GM18858 (cell line): ENCODE results near the gene HPX.

Source experiments
- ATAC-seq: cut with Tn5 transposase; IDR thresholded peaks from one replicate; pipeline ENCODE4 v1.9.1; 2021; ENCODE audit not compliant: unreplicated experiment

The HPX gene

DNA sequence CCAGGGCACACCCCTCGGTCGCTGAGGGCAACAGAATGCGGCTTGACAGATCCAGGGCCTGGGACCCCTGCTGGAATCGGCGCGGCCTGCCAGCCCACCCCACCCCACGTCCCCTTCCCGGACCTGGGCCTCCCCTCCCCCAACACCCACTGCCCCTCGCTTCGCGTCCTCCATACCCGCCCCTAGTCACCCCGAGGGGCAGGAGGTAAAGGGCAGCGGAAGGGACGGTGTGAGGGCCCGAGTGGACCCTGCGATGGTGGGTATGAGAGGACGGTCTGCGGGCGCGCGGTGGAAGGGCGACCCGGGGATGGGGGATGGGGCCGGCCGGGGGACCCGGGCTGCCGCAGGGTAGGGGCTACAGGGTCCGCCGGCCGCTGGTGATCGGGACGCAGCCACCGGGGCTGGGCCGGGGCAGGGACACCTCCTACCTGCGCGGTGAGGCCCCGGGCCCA is 22.2 kb downstream of the HPX start:
- ATAC-seq = no peak

DNA sequence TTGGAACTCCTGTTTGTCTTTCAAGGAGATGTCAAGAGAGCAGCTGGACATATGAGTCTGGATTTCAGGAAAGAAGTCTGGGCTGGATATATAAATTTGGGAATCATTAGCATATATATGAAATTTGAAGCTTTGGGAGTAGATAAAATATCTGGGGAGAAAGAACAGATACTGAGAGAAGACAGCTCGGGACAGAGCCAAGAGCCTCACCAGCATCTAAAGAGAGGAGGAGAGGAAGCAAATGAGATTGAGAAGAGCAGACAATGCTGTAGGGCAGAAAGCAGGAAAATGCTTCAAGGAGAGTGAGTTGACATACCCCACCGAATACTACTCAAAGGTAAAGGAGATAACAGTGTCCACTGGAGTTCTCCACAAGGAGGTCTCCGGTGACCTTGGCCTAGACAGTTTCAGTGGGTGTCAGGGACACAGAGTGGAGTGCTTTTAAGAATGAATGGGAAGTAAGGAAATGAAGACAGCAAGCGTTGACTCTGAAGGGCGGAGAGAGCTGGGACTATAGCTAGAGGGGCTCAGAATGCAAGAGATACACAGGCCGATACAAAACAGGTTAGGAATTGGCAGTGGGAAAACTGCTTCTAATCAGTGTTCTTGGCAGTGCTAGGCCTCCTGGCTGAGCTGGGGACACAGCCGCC is 22.8 kb downstream of the HPX start:
- no peak for ATAC-seq

DNA sequence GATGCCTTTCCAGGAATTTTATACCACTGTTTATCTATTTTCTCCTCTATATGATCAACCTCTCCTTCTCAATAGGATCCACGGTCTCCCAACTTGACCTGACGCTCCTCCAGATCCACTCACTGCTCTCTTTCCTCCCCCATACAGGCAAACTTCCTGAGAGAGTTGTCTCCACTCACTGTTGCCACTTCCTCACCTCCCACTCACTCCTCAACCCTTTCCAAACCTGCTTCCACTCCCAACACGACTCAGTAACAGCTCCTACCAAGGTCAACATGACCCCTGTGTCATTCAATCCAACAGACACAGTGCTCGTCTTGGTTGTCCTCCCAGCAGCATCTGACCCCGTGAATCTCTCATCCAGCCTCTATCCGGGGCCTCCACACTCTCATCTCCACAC is 25.0 kb downstream of the HPX start:
- ATAC-seq = no peak

DNA sequence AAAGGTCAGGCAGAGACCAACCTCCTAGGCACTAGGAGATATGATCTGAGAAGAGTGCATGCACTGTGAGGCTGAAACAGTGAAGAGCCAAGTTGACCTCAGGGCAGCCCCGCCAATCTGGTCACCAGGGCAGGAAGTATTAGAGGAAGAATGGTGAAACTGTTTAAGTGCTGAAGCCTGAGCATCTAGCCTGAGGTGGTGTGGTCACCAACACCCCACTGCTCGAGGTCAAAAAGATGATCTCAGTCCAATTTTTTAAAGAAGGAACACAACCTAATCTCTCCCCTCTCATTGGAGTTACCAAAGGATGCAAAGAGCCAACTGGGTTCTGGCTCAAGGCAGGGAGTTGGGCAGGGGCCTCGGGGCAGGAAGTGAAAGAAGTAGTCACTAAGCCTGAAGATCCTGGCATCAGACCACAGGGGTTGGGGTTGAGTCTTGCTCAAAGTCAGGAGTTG is 25.9 kb downstream of the HPX start:
- no peak for ATAC-seq

DNA sequence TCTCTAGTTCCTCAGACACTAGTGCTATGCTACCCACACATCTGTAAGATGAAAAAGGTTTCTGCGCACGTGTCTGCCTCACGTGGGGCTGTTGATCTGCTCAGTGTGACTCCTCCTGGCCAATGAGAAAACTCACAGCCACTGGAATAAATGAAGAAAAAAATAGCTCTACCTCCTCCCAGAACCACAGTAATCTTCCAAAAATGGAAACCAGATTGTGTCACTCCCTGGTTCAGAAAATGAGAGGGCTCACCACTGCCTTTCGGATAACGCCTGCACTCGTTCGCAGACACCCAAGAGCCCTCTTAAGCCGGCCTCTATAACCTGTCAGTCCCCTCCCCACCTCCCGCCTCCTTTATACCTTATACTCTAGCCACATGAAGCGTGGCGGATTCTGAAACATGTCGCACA is 27.0 kb downstream of the HPX start:
- no peak for ATAC-seq

DNA sequence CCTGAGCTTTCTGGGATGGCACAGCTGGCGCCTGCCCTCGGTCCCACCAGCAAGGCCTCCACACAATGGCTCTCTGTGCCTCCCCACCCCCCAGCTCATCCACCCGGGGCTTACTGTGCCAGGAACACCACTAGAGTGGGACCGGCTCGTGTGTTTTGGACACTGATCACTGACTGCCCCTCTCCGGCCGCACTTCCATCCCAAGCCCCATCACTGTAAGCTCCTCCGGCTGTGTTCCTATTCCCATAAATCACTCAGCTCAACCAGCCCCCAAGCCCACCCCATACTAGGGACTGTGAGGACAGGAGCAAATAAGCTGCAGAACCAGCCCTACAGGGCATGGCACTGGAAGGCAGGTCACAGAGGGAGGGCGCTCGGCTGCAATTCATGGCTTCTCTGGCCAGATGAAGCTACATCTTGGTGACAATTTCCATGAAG is 29.2 kb downstream of the HPX start:
- ATAC-seq = no peak

DNA sequence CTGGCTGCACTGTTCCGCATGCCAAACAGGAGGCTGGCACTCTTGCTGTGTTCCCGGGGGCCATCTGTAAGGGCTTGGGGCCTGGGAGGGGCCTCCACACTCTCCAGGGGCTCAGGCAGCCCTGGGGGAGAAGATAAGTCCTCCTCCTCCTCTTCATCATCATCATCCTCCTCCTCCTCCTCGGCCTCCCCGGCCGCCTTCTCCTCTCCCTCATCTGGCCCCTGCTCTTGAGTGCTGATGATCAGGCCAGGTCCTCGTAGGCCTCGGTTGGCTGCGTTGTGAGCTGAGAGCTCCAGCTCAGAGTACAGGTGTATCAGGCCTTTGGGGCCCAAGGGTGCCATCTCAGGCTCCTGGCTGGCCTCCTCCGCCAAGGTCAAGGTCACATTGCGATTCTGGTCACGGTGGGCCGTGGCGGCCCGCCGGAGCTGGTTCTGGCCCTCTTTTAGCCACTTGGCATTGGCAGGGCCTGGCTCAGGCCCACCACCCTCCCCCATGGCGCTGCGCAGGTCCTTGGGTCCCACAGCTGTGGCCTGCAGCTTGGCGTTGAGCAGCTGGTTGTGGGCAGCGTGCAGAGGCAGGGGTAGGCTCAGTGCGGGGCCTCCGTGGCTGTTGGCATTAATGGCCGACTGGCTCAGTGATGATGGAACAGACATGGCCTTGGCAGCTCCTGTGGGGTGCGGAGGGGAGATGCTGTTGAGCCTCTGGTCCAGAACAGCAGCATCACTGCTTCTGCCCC is 29.9 kb downstream of the HPX start:
- ATAC-seq = no peak

DNA sequence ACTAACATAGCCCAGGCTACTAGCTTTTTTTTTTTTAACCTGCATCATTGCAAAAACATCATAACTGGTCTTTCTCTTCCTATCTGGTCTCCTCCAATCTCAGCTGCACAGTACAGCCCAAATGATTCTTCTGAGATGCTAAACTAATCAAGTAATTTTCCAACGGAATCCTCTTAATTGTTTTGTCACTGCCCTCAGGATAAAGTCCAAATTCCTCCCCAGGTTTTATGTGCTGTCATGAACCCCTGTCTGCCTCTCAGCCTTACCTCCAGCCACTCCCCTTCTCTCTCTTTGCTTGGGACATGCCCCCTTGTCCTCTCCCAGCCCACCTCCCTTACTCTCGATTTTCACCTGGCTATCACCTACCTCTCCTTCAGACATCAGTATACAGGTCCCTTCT is 34.4 kb downstream of the HPX start:
- ATAC-seq = no peak

DNA sequence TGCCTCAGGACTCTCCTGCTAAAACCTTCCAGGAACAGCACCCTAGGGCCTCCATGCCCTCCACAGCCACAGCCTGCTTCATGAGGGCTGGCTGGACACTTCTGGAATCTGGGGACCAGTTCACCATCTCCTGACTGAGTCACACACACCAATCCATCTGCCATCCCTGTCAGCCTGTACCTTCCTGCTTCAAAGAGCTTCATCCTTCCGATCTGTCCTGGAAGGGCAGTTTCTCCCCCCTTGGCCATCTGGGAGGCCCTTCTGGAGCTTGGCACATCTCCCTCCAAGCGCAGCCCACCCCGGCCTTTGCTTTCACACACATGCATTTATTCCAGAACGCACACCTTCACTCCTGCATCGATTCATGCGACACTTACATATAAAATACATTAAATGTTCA is 34.9 kb downstream of the HPX start:
- no peak for ATAC-seq

DNA sequence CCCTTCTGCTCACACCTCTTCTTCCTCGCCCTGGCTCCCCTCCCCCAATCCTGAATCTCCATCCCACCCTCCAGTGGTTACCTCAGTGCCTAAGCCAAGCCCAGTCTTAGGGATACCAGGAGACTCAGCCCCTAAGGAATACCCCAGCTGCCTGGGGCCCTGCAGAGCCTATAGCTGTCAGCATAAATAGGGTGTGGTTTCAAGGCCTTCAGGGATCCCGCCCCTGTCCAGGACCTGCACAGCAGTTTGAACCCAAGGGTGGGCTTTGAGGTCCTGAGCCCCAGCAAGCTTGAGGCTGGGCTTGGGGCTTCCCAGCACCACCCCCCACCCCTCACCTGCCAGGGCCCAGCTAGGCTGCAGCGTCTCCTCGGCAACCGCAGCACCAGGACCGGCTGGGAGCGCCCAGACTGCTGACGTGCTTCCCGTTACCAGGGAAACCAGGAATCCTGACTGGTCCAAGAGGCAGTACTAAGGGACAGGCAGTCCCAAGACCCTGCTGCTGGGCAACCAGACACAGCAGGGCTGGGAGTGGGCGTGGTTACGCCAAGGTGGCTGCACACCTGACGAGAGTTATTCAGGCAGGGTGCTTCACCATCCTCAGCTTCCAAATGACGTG is 35.6 kb downstream of the HPX start:
- no peak for ATAC-seq

DNA sequence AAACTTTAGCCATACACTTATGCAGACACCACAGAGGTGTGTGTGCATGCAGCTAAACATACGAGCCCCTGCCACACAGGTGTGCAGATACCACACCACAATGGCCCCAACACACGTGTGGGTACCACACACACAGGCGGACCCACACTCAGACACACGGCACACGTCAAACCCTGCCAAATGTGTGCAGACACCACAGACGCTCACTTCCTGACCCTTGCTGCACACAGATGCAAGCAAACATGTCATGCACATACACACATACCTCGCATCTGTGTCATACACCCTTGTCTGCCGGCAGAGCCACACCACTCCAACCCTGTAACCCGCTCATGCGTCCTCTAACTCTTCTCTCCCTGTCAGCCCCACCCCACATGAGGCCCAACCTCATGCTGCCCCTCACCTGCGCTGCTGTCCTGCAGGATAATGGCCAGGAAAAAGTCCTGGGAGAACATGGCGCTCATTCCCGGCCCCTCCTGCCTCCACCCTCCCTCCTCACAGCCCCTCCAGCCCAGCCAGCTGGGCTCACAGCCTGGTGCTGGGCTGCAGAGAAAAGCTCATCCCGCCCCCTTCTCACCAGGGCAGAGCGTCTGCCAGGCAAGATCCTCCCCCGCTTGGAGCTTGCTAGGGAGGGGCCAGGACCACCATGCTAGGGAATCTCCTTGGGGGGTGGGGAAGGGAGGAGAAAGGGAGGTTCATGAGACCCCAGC is 36.3 kb downstream of the HPX start:
- ATAC-seq = no peak

DNA sequence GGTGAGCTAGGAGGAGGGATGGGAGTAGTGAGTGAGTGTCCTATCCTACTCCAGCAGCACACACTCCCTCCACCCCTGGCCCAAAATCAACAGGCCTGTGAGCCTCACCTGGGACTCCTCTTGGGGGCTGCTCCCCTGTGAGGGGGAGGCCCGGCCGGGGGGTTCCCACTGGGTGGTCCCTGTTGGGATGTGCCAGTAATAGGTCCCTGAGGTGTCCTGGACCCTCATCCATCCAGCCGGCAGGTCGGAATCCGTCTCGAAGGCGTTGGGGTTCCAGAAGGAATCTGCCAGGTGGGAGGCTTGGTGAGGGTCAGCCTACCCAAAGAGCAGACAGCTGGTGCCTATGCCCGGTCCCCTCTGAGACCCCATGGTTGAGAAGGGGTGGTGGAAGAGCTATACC is 37.2 kb downstream of the HPX start:
- ATAC-seq = no peak

DNA sequence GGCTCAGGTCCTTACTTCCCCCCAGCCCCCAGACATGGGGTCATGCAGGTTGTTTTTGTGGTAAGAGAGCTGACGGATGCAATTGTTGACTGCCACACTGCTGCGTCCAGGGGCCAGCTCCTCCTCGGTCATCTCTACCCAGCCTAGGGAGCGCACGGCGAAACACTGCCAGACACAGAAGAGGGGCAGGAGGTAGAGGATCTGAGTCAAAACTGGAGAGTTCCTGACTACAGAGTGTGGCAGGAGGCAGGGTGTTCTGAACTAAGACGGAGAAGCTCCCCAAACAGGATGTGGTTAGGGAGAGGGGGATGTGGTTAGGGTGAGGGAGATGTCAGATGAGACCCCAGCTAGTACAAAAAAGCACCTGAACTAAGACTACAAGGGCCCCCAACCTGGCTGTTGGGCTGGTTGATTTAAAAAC is 38.2 kb downstream of the HPX start:
- ATAC-seq = peak; percentile 96

DNA sequence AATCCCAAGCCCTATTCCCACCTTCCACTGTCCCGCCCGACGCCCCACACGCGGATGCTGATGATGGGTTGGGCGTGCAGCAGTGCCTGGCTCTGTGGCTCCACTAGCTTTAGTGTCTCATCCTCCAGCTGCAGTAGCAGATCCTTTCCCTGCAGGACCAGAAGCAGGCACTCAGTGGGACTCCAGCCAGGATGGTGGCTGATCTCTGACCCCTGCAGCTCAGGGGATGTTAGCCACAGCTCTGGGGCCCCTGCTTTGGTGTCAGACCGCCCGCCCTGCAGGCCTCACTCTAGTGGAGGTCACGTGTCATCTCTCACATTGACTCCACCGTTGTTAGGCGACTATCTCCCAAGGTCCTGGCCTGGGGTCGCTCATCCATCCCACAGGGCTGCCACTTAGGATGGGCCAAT is 38.7 kb downstream of the HPX start:
- peak; percentile 19 for ATAC-seq

DNA sequence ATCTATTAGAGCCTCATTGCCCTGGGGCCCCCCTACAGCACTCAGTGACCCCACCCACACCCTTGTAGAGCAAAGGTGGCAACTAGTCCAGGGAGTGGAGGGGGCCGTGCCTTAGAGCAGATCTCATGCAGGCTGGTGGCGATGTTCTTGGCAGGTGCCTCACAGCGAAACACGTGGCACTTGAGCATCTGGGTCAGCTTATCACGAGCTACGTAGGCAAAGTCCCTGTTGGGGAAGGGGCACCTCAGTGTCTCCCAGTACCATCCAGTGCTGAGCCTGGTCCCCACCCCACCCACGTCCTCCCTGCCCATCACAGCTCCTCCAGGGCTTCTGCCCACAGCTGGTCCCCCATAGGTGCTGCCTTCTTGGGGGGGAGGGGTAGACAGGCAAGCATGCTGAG is 39.3 kb downstream of the HPX start:
- no peak for ATAC-seq

DNA sequence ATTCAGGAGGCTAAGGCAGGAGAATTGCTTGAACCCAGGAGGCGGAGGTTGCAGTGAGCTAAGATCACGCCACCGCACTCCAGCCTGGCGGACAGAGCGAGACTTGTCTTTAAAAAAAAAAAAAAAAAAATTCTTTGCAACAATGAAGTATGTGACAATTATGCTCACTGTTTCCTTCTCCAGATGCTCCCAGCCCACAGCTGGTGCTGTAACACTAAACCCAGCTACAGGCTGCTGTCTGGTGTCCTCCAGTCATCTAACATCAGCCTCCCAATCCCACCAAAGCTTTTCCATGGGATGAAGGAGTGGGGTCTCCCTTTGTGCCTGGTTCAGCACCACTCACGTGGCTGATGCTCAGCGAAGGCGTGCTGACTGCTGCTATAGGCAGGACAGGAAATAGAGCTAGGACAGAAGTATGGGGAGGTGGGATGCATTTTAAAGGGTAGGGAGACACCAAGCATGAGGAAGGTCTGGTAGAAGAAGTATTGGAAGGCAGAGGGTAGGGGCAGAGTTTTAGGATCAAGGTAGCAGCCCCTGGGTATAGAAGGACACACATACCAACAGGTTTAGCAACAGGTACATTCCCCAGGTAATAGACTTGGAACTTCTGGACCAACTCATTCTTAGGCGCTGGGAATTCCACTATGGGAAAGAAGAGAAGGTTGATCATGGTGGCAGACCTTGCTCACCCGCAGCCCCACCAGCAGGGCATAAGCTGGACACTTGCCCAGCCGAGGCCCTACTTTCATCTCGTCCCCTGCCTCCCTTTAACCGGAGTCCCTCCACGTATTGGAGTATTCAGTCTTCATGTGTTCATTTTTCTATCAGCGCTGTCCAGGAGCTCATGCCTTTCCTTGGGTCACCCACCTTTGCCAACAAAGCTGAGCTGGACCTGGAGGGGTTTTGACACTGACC is 40.1 kb downstream of the HPX start:
- no peak for ATAC-seq

DNA sequence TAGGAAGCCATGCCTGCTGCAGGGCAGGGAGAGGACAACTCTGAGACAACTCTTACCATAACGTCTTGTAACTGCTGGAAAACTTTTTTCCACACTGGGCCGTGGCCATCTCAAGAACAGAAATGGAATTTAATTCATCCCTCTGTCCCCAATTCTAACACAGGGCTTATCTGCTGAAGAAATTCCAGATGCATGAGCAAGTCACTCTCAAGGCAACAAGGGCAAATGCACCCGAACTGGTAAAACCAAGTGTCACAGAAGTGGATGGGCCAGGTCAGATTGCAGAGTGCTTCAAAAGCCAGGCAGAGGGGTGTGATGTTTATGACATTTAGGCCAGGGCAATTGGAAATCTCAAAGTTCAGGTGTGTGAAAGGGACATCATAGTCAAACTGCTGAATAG is 43.2 kb downstream of the HPX start:
- no peak for ATAC-seq

DNA sequence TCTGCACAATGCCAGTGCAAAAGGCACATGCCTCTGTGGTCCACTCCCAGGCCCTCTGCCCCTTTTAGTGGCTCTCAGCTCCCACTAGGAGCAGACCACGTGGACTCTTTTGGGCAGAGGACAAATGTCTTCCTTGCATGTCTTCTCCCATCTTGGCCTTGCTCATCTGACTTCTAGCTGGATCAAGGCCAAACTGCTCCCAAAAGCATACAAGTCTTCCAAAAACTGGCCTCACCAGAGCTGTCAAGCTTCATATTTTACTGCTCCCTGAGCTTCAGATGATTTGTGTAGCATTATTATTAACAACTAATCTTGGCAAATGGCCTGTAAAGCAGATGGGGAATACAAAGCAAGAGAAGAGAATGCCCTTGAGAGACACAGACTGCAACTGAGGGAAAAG is 43.6 kb downstream of the HPX start:
- ATAC-seq = no peak

DNA sequence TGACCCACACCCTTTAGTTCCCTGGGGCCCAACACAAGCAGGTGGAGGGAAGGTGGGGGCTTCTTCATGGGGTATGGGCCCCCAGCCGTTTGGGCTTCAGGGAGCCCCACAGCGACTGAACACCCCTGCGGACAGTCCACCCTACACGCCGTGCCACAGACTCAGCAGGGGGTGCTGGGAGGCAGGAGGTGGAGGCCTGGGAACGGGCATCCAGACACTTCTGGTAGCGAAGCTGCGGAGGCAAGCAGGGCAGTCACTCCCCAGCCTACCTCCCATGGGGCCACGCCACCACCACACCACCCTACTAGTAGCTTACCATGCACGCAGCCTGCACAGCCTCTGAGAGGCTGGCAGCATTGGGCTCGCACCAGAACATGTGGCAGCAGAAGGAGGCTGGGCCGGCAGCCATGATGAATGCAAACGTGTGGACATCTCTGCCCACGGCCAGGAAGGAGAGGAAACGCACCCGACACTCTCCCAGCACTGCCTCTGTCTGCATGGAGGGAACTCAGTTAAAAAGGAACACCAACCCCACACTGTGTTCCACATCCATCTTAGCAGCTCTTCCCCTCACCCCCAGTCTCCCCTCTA is 45.2 kb downstream of the HPX start:
- ATAC-seq = no peak

DNA sequence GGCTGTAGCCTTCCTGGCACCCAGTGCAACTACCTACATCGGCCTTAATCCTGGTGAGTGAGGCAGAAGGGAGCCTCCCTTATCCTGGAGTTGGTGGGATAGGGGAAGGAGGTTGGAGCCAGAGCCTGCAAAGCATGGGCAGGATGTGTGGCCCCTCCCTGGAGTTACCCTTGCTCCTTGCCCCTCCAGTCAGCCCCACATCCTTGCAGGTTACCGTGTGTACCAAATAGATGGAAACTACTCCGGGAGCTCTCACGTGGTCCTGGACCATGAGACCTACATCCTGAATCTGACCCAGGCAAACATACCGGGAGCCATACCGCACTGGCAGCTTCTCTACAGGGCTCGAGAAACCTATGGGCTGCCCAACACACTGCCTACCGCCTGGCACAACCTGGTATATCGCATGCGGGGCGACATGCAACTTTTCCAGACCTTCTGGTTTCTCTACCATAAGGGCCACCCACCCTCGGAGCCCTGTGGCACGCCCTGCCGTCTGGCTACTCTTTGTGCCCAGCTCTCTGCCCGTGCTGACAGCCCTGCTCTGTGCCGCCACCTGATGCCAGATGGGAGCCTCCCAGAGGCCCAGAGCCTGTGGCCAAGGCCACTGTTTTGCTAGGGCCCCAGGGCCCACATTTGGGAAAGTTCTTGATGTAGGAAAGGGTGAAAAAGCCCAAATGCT is 46.7 kb downstream of the HPX start:
- ATAC-seq = no peak
